Stimulated activated naive CD4-positive, alpha-beta T cell (primary cell): ENCODE results near the gene MEGF9.

Source experiments
- DNase-seq, 6 experiments: peaks; one replicate each; lab custom pipeline; 2025; lab: John Stamatoyannopoulos, UW

MEGF9 gene

DNA sequence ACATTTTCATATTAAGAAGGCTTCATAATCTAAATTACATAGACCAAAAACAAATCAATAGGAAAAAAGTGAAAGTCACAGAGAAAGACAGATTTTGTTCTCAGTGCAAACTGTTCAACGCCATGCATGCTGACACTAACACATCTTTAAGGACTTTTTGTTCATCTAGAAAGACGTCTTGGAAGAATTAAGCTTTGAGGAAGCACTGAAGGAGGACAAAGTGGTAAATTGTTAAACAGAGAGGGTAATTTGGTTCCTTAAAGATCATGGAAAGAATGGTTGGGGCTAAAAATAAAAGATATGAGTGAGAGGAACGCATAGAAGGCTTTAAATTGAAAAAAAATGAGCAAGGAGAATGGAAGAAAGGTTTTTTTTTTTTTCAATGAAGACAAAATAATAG is 9.1 kb downstream of the MEGF9 start:
- no peak for DNase-seq

DNA sequence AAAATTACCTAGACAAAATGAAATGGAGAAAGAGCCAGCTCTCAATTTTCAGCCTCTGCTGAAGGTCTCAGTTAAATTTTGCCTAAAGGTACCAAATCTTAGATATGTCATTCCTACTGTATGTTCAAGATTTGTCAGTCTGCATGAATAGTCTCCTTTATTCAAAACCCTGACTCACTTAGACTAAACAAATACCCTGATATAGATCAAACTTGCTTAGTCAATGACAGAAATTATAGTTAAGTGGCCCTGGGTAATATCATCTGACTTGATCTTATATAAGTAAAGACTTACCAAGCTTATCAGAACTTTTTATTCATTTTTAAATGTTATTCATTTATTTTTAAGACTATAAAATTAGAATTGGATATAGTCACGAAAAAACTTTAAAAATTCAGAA is 12.2 kb downstream of the MEGF9 start:
- no peak for DNase-seq

DNA sequence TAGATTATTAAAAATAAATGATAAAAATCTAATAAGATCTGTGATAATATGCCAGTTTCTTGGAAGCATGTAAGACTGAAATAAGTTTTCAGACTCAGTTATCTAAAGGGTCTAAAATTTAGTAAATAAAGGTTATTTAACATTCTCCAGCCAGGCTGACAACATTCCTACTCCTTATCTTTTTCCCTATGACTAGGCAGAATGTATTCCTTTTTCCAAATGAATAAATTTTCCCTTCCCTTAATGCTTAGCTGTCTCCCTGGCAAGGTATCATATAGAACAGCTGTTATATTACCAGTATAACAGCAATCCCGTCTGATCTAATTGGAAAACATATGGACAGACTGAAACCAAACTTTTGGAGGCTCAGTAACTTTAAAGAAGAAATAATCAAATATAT is 13.0 kb downstream of the MEGF9 start:
- no peak for DNase-seq

DNA sequence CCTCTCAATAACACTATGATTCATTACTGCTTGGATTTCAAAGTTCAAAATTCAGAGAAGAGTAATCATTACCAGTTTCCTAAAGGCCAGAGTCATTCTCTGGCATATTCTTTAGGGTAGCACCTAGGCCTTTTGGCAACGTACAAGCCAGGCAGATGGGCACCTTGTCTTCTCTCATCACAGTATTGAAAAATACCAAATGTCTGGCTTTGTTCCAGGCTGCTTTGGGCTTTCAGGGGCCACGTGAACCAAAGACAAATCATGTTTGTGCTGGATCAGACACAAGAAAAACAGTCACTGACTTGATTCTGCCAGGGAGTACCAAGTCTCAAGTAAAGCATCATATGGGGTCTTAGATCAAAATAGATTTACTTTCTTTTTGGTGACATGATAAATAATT is 15.5 kb downstream of the MEGF9 start:
- no peak for DNase-seq

DNA sequence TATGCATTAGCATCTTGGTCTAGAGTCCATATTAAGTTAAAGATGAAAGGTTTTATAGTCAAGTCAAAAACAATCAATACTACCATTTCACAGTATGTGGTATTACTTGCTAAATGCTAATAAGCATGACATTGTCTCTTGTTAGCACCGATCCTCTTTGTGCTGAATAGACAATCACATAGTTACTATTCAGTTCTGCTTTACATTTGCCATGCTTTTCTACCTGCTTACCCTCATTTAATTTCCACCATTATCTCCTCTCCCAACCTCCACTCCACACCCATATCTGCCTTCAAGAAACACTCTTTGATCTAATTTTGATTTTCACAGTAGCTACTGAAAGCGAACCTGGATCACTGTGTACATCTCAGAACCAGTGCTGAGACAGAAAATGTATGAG is 16.8 kb downstream of the MEGF9 start:
- no peak for DNase-seq

DNA sequence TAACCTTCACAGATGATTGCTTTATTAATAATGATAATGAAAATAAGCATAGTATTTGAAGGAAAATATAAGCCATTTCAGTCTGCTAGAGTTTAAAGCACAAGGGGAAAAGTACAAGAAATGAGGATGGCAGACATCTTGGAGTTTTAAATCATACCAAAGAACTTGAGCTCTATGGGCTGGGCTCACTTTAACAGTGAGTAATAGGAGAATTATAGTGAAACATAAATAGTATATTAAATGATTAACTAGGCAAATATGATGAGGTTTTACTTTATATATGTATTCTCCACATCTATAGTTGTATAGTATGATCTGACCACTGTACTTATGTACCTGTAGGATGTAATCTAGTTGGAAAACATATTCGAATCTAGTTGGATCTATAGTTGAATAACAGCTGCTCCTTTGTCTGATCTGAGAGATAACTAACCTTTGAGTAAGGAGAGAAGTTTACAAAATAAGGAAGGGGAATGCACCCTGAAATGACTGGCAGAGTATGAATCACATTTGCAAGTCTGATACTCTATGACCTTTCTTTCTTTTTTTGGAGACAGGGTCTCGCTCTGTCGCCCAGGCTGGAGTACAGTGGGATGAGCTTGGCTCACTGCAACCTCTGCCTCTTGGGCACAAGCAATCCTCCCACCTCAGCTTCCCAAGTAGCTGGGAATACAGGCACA is 17.6 kb downstream of the MEGF9 start:
- no peak for DNase-seq

DNA sequence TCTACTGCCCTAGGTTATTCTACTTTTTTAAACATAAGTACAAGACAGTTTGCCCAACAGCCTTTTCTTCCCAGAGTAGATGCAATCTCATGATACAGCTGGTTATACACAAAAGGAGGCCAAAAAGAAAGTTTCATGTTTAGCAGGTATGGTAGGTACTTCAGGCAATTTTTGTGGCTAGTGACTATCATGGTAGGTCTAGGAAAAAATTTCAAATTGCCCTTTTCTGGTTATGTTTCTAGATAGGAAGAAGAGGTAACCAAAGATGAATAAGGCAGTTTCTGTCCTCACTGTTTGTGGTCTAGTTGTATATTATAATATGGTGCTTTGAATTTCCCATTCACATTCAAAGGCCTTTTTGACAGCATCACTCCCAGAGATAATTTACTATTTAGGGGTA is 19.7 kb downstream of the MEGF9 start:
- no peak for DNase-seq

DNA sequence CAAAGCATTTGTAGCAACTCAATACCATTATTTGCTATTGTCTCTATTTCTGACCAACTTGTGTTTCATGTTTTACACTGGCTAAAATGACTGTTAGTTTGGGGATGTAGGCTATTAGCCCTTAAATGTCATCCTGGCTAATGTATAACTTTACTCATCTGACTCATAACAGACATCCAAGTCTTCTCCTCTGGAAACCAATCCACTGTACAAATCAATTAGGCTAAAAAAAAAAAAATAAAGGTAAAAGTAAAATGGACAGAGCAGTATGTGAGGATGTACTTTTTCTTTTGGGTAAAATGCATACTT is 20.6 kb downstream of the MEGF9 start:
- DNase-seq: no peak

DNA sequence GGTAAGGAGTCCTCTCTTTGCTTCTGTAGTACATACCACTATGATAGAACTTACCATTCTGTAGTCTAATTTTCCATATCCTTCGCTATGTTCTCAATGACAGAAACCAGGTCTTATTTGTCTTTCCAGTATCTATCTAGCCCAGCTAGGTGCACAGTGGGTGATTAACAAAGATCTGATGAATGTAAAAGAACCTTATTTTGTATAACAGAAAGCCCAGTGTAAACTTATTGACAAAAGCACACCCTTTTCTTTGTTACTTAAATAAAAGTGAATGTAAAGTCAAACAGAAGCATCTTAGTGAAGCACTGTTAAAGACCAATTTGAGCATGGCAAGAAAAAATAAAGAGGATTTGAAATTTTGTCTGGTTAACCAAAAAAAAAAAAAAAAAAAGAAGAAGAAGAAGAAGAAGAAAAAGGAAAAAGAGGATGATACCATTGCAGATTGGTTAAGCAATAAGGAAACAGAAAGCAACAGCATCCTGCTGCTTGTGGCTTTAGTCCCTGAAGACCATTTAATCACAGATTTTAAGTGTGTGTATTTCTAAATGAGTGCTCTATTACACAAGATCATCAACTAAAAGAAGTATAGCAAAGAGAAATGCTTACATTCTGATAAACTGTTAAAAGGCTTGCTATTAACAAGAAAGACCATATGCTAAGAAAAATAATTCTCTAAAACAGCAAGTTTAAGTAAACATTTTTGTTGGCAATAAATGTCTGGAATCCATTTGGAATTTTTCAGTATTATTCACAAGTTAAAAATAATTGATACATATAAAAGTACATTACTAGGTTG is 21.2 kb downstream of the MEGF9 start:
- DNase-seq: no peak

DNA sequence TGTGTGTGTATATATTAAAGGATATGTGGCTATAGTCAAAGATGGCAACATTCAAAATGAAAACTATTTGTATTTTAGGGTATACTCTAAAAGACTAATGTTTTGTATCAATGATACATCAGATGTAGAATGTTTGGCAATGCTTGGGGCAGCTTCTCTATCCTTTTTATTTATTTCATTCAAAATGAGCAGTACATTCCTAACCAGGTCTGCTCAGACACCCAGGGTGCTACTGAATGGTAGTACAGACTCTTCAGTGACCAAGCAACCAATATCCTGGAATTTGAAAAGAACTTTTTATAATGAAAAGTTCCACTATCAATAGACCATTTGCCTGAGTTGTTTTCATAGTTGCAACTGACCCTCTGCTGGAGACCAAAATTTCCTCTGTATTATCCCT is 23.9 kb downstream of the MEGF9 start:
- no peak for DNase-seq

DNA sequence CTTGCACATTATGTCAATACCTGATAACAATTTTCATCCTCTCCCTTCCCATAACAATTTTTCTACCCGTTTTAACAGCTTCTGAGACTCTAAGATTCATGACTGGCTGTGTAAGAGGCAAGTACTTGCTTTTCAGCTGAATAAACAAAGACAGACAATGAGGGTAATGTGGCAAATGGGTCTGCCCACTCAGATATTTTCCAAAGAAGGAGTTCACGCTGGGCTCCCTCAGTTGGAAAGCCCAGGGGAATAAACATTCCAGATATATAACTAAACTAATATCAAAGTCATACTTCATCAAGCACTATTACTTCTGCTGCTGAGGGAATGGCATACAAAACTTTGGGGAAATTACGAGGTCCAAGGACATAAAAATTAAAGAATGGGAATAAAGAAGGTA is 24.4 kb downstream of the MEGF9 start:
- no peak for DNase-seq

DNA sequence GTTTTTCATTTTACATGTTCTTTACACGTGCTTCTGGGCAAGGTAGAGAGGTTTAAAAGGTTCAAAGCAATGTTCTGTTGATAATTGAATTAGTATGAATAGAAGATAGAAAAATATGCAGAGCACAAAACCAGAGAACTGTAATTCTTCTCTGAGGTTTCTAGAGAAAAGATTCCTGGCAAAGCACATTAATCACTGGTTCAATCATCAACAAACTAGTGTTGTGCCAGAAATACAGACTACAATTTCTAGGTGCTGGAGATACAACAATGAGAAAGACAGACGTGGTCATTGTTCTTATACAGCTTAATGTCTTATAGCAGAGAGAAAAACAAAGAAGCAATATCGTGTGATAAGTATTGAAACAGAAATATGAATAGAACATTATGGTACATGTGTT is 25.5 kb downstream of the MEGF9 start:
- no peak for DNase-seq

DNA sequence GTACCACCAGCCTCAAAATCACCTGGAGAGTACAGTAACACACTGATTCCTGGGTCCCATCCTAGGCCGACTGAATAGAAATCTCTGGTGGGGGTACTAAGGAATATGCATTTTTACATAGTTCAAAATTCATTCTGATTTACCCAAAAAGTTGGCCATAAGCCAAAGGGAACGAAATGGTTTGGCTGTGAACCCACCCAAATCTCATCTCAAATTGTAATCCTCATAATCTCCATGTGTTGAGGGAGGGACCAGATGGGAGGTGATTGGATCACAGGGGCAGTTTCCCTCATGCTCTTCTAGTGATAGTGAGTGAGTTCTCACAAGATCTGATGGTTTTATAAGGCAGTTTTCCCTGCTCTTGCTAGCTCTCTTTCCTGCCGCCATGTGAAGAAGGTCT is 31.1 kb downstream of the MEGF9 start:
- no peak for DNase-seq

DNA sequence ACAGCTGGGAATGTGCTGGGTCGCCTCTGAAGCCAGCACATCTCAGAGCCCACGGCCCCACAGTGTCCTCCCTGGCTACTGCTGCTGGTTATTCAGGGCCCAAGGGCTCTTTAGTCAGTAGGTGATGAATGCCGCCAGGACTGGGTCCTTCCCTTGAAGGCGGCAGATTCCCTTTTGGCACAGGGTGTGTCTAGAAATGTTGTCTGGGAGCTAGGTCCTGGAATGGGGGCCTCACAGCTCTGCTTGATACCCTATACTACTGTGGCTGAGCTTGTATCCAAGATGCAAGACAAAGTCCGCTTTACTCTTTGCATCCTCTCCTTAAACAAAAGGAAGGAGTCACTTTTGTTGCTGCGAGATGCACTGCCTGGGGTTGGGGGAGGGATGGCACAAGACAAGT is 33.1 kb downstream of the MEGF9 start:
- no peak for DNase-seq

DNA sequence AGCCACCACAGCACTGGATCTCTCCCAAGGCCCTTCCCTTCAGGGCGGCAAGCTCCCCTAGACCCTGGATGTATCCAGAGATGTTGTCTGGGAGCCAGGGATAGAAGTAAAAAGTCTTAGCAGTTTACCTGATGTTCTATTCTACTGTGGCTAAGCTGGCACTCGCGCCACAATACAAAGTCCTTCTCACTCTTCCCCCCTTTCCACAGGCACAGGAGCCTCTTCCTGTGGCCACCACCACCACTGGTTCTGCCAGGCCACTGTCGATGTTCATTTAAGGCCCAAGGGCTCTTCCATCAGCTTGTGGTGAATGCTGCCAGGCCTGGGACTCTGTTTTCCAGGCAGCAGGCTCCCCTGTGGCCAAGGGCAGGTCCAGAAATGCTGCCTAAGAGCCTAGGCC is 33.7 kb downstream of the MEGF9 start:
- no peak for DNase-seq

DNA sequence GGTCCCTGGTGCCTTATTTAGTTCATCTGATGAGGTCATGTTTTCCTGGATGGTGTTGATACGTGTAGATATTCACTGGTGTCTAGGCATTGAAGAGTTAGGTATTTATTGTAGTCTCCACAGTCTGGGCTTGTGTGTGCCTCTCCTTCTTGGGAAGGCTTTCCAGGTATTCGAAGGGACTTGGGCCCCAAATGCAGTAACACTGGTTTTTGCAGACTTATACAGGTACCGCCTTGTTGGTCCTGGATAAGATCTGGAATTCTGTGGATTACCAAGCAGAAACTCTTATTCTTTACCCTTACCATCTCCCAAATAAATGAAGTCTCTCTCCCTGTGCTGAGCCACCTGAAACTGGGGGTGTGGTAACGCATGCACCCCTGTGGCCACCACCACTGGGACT is 34.1 kb downstream of the MEGF9 start:
- DNase-seq: no peak

DNA sequence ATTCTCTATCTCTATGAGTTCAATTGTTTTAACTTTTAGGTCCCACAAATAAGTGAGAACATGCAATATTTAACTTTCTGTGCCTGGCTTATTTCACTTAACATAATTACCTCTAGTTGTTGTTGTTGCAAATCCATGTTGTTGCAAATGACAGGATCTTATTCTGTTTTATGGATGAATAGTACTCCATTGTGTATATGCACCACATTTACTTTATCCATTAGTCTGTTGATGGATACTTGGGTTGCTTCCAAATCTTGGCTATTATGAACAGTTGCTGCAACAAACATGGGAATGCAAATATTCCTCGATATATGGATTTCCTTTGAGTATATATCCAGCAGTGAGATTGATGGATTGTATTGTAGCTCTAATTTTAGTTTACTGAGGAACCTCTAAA is 36.3 kb downstream of the MEGF9 start:
- DNase-seq: no peak

DNA sequence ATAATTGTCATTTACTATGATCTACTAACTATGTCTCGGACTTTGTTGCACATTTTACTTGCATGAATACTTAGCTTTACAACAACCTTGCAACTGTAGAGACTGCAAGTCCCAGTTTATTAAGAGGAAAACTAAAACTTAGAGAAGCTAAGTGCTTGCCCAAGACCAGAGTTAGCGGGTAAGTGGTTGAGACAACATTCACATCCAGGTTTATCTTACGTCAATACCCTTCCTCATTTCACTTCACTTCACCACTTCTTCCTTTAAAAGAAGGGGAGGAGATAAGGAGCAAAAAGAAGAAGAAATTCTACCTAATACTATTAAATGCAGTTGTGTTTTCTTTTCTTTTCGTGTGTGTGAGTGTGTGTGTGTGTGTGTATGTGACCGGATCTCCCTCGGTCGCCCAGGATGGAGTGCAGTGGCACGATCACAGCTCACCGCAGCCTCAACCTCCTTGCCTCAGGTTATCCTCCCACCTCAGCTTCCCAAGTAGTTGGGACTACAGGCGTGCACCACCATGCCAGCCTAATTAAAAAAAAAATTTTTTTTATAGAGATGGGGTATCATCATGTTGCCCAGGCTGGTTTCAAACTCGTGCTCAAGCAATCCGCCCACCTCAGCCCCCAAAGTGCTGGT is 37.4 kb downstream of the MEGF9 start:
- no peak for DNase-seq

DNA sequence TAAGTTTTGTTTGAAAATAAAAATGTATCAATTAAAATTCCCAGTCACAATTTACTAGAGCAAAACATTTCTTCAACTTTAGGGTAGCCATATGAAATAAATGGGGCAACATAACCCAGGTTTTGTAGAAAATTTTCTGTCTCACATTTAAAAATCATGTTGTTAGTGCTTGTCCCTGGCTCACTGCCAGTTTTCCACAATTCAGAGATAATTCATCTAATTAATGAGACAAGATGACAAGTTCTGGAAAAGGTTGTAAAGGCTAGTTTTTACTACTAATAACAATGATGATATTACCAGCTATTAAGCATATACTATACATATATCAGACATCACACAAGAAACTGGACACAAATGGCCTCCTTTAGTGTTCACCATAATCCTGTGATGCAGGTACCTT is 45.9 kb downstream of the MEGF9 start:
- DNase-seq: no peak

DNA sequence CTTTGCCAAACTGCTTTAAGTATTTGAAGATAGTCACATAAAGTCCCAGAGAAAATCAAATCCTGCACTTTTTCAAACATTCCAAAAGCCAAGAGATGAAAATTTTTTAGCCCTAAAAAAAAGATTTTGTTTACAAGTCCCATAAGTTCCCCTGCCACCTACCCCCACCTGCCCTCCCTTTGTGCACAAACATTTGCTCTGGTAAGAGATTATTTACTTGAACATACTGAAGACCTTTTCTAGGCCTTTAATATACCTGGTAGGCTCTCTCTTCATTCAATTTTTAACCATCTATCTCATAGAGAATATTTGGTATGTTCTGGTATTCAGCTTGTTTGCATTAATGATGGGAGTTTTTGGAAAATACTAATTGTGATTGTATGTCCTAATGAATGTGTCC is 50.3 kb downstream of the MEGF9 start:
- DNase-seq: no peak

DNA sequence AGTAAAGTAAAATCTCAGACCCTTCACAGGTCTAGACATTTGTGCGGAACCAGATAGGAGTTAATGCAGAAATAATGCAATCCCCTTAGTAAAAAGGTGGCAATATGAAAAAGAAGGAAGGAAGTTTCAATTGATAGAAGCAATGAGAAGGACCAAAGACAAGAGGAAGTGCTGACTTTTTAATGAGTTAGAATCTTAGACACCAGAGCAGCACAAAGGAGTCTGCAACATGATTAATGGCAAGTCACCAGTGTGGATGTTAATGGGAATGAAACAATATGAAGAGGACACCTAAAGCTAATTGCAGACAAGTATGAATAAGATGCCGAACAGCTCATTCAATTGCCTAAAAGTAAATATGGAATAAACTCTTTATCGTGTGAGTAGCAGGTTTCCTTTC is 50.9 kb downstream of the MEGF9 start:
- DNase-seq: no peak

DNA sequence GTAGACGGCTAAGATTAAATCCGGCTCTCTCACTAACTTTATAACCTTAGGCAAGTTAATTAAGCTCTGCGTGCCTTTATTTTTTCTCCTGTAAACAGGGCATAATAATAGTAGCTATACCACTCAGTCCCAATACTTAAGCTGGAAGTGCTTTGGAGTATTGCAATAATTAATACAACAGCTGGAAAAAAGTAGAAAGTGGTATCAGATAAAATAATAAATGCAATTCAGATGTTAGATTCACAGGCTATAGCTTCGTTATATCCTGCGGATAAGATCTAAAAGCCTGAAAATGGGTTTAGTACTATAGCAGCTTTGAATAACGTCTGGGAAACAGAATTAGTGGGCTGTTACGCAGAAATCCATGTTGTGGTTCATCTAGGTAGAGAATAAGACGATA is 51.8 kb downstream of the MEGF9 start:
- no peak for DNase-seq

DNA sequence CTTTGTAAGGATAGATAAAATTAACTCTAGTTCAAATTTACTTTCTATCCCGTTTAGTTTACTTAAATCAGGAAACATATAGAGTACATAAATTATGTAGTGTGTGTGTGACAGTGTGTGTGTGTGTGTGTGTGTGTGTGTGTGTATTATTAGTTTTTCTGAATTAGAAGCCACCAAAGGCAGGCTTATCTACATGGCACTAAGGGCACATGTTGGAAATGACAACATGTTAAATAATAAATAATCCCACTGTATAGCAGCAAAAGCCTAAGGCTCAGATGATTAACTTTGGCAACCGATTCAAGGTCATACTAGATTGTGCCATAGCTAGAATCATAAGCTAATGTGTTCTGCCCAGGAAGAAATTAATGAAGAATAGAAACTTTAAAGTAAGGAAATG is 54.6 kb downstream of the MEGF9 start:
- DNase-seq: no peak

DNA sequence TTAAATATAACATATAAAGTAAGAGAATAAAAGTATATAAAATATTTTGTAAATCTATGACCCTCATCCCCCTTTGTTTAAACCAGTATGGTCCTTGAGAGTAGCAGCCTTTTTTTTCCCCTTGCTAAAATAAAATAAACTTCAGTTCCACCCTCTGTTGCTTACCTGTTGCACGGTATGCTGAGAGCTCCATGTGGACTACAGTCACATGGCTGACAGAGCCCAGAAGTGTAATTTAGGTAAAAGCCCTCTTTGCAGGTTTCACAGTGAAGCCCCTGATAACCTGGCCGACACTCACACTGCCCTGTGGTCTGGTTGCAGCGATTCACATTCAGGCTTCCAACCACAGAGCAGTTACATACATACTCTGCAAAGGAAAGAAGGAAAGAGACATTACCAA is 55.1 kb downstream of the MEGF9 start:
- no peak for DNase-seq
